Choroid plexus epithelial cell (primary cell): Measurements from ENCODE around the gene CCDC73.

Experiments
- DNase-seq: peaks from one replicate; pipeline ENCODE4 v3.0.0-alpha.2; 2010; ENCODE audit warnings: low read depth
- H3K4me3 ChIP-seq: 2 replicates; pipeline ENCODE4 v1.5.1; 2011; ENCODE audit warnings: low read depth, mild to moderate bottlenecking, control low read depth, low read length, moderate library complexity
- CTCF ChIP-seq: conservative IDR thresholded peaks from 2 replicates; pipeline ENCODE4 v1.5.1; 2011; ENCODE audit warnings: low read depth, mild to moderate bottlenecking, control low read depth, inconsistent platforms, low read length, moderate library complexity

CCDC73 gene

GRCh38 chr11:32659672-32660071 lies 134.8 kb downstream of the CCDC73 start:
- no peak overlapping the region for H3K4me3 ChIP-seq
- no peak for DNase-seq
- TF ChIP-seq CTCF = no peak

GRCh38 chr11:32658639-32659406 lies 135.6 kb downstream of the CCDC73 start:
- DNase-seq = peak; percentile 1
- TF ChIP-seq CTCF = no peak
- no peak overlapping the region for H3K4me3 ChIP-seq

GRCh38 chr11:32643526-32643925 lies 150.9 kb downstream of the CCDC73 start:
- DNase-seq = peak; percentile 17
- TF ChIP-seq CTCF = no peak
- H3K4me3 ChIP-seq = no peak overlapping the region

GRCh38 chr11:32641361-32641760 lies 153.1 kb downstream of the CCDC73 start:
- no peak overlapping the region for H3K4me3 ChIP-seq
- no peak for DNase-seq
- TF ChIP-seq CTCF = no peak

GRCh38 chr11:32635819-32636218 lies 158.6 kb downstream of the CCDC73 start:
- no peak for TF ChIP-seq CTCF
- H3K4me3 ChIP-seq = no peak overlapping the region
- DNase-seq = no peak

- H3K4me3 ChIP-seq = no peak overlapping the region
- DNase-seq = no peak
- no peak for TF ChIP-seq CTCF
Observed at GRCh38 chr11:32630844-32631243, 163.6 kb downstream of the CCDC73 start.

- H3K4me3 ChIP-seq = no peak overlapping the region
- DNase-seq = no peak
- no peak for TF ChIP-seq CTCF
Observed at GRCh38 chr11:32616903-32617302, 177.6 kb downstream of the CCDC73 start.
